Hepatocyte (in vitro differentiated cells): ENCODE measurements around the gene MED15. TPM values are rescaled to one million over a fixed set of nuclear protein-coding genes. Genes with fewer than 3 reads are reported as not detected.
"Not testable (repeated sequence)": the region's sequence is repeated elsewhere in the genome, so short reads cannot be mapped to it uniquely, and the experiment has no call there.

Source experiments
- DNase-seq: peaks from one replicate; pipeline ENCODE4 v3.0.0-alpha.2; 2016; ENCODE audit warnings: low spot score
- H2AFZ ChIP-seq: fragments of 200-600 bp; sonication (generic); 2 replicates; pipeline ENCODE4 v1.6.0; 2016; ENCODE audit warnings: antibody characterized with exemption, mild to moderate bottlenecking
- H3K27ac ChIP-seq: fragments of 200-600 bp; sonication (generic); 2 replicates; pipeline ENCODE4 v1.5.1; 2016; ENCODE audit warnings: mild to moderate bottlenecking
- H3K27me3 ChIP-seq: fragments of 200-600 bp; sonication (generic); 2 replicates; pipeline ENCODE4 v1.6.1; 2016
- H3K36me3 ChIP-seq: fragments of 200-600 bp; sonication (generic); replicated peaks from 2 replicates; pipeline ENCODE4 v1.5.1; 2016; ENCODE audit warnings: low read depth; ENCODE audit not compliant: insufficient read depth
- H3K4me1 ChIP-seq: fragments of 200-600 bp; sonication (generic); 2 replicates; pipeline ENCODE4 v1.5.1; 2016; ENCODE audit warnings: mild to moderate bottlenecking, moderate library complexity; ENCODE audit not compliant: insufficient read depth
- H3K4me2 ChIP-seq: fragments of 200-600 bp; sonication (generic); 2 replicates; pipeline ENCODE4 v1.6.0; 2016
- H3K4me3 ChIP-seq: fragments of 200-600 bp; sonication (generic); 2 replicates; pipeline ENCODE4 v1.5.1; 2016; ENCODE audit warnings: mild to moderate bottlenecking
- H3K79me2 ChIP-seq: fragments of 200-600 bp; sonication (generic); 2 replicates; pipeline ENCODE4 v1.6.0; 2017; ENCODE audit warnings: mild to moderate bottlenecking
- H3K9me2 ChIP-seq: fragments of 200-600 bp; sonication (generic); replicated peaks from 2 replicates; pipeline ENCODE4 v1.6.0; 2017; ENCODE audit warnings: mild to moderate bottlenecking; ENCODE audit not compliant: insufficient read depth
- H3K9me3 ChIP-seq: fragments of 200-600 bp; sonication (generic); 2 replicates; pipeline ENCODE4 v1.5.1; 2016; ENCODE audit warnings: low read depth, mild to moderate bottlenecking
- H4K20me1 ChIP-seq: fragments of 200-600 bp; sonication (generic); 2 replicates; pipeline ENCODE4 v1.6.0; 2016; ENCODE audit warnings: mild to moderate bottlenecking; ENCODE audit not compliant: insufficient read depth, poor library complexity, severe bottlenecking
- EZH2 ChIP-seq: fragments of 200-600 bp; sonication (generic); IDR thresholded peaks from 2 replicates; pipeline ENCODE4 v1.6.1; 2016; ENCODE audit warnings: antibody characterized with exemption, mild to moderate bottlenecking, borderline replicate concordance
- EZH2phosphoT487 ChIP-seq: fragments of 200-600 bp; sonication (generic); IDR thresholded peaks from one replicate; pipeline ENCODE4 v1.6.1; 2018; ENCODE audit warnings: antibody characterized with exemption, mild to moderate bottlenecking, low read depth, moderate library complexity; ENCODE audit not compliant: unreplicated experiment, severe bottlenecking
- WGBS: methylation state at CpG from one replicate; pipeline ENCODE4 v1.1.6; 2016; ENCODE audit warnings: low lambda C conversion rate; ENCODE audit errors: missing lambda C conversion rate; 5-methylcytosine and 5-hydroxymethylcytosine counted together
- polyA plus RNA-seq: library from polyadenylated mRNA; unstranded; fragments of >200 nt; fragmentation: Nextera tagmentation; extraction: Ambion mirVana; gene quantifications from 2 replicates; pipeline ENCODE4 v1.2.1, GENCODE V29; 2016
- total RNA-seq: library from RNA; depleted of rRNA; stranded (reverse); fragments of >200 nt; gene quantifications from 2 replicates; pipeline ENCODE4 v1.2.3, GENCODE V29; 2014
- TF ChIP-seq, protein P1 (sequence below): fragments of 200-600 bp; sonication (generic); IDR thresholded peaks from 2 replicates; pipeline ENCODE4 v1.5.1; 2016; ENCODE audit warnings: antibody characterized with exemption, mild to moderate bottlenecking; ENCODE audit not compliant: poor library complexity

MED15 gene
- total and polyA plus RNA-seq, 2 experiments from 2014 or later = 31.5 to 53.1 TPM

DNA sequence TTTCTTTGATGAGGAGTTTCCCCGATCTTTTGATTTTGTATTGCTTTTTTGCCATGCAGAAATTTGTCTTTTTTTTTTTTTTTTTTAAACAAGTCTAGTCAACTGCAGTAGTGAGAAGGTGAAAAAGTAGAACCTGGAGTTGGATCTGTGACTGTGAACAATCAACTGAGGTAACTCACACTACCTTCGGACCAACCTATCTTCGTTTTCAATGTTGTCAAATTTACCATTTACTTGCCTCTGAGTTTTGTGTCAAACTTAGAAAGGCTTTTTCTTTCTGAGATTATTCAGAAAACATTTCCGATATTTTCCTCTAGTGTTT lies 32.3 kb upstream of the MED15 start:
- 96% methylated on average over 4 of the region's 4 CpGs for WGBS
- Histone ChIP-seq H3K9me3 (no peaks in the 10 kb centered on the region), H3K27ac (no peak overlapping the region), H3K36me3 (no peaks in the 10 kb centered on the region), H3K79me2 (no peaks in the 10 kb centered on the region), H3K27me3 (no peaks in the 10 kb centered on the region), H3K9me2 (no peaks in the 10 kb centered on the region), H3K4me2 (no peak overlapping the region), H3K4me3 (no peak overlapping the region), H3K4me1 (no peaks in the 10 kb centered on the region), H2AFZ (no peak overlapping the region), H4K20me1 (no peaks in the 10 kb centered on the region)
- no peak for DNase-seq
- no peak for TF ChIP-seq EZH2phosphoT487
- TF ChIP-seq, protein P1, sequence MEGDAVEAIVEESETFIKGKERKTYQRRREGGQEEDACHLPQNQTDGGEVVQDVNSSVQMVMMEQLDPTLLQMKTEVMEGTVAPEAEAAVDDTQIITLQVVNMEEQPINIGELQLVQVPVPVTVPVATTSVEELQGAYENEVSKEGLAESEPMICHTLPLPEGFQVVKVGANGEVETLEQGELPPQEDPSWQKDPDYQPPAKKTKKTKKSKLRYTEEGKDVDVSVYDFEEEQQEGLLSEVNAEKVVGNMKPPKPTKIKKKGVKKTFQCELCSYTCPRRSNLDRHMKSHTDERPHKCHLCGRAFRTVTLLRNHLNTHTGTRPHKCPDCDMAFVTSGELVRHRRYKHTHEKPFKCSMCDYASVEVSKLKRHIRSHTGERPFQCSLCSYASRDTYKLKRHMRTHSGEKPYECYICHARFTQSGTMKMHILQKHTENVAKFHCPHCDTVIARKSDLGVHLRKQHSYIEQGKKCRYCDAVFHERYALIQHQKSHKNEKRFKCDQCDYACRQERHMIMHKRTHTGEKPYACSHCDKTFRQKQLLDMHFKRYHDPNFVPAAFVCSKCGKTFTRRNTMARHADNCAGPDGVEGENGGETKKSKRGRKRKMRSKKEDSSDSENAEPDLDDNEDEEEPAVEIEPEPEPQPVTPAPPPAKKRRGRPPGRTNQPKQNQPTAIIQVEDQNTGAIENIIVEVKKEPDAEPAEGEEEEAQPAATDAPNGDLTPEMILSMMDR = no peak
- no peak for TF ChIP-seq EZH2

DNA sequence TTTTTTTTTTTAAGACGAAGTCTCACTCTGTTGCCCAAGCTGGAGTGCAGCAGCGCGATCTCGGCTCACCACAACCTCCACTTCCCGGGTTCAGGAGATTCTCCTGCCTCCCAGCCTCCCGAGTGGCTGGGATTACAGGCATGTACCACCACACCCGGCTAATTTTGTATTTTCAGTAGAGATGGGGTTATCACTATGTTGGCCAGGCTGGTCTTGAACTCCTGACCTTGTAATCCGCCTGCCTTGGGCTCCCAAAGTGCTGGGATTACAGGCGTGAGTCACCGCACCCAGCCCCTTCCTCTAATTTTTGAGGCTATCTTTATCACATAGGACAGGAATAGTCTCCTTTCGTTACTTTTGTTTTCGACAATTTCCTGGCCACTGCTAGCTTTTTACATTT lies 31.8 kb upstream of the MED15 start:
- H3K79me2 ChIP-seq, H3K27me3 ChIP-seq, H3K27ac ChIP-seq, H3K9me3 ChIP-seq, H3K36me3 ChIP-seq, H3K4me3 ChIP-seq, H3K4me2 ChIP-seq, H3K4me1 ChIP-seq, H3K9me2 ChIP-seq, DNase-seq, H2AFZ ChIP-seq, H4K20me1 ChIP-seq: not testable (repeated sequence)
- 95% methylated on average over 12 of the region's 12 CpGs for WGBS

DNA sequence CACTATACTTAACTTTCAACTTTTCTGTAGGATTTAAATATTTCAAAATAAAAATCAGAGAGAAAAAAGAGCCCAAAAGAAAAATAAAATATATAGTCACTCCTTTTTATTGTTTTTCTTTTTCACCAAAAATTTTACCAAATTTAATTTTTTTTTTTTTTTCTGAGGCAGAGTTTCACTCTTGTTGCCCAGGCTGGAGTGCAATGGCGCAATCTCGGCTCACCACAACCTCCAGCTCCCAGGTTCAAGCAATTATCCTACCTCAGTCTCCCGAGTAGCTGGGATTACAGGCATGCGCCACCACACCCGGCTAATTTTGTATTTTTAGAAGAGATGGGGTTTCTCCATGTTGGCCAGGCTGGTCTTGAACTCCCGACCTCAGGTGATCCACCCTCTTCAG lies 29.4 kb upstream of the MED15 start:
- H3K4me3 ChIP-seq, H3K27me3 ChIP-seq, H3K9me2 ChIP-seq, H3K79me2 ChIP-seq, H3K4me1 ChIP-seq, H3K27ac ChIP-seq, H3K36me3 ChIP-seq, H4K20me1 ChIP-seq, H2AFZ ChIP-seq, DNase-seq, H3K9me3 ChIP-seq, H3K4me2 ChIP-seq: not testable (repeated sequence)
- WGBS = 94% methylated on average over 6 of the region's 6 CpGs

DNA sequence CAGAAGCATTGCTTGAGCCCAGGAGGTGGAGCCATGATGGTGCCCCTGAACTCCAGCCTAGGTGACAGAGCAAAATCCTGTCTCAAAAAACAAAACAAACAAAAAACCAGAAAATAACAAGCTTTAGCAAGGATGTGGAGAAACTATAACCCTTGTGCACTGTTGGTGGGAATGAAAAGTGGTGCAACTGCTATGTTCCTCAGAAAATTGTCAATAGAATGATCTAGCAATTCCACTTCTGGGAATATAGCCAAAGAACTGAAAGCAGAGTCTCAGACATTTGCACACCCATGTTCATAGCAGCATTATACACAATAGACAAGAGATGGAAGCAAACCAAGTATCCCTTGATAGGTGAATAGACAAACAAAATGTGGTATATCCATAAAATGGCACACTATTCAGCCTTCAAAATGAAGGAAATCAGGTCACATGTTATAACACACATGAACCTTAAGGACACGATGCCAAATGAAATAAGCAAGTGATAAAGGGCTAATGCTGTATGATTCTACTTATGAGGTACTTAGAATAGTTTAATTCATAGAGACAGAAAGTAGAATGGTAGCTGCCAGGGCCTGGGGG lies 27.7 kb upstream of the MED15 start:
- 97% methylated on average over 1 of the region's 1 CpG for WGBS
- TF ChIP-seq, protein P1 = no peak
- TF ChIP-seq EZH2 (no peak), EZH2phosphoT487 (no peak)
- no peak overlapping the region for H3K4me2 ChIP-seq

DNA sequence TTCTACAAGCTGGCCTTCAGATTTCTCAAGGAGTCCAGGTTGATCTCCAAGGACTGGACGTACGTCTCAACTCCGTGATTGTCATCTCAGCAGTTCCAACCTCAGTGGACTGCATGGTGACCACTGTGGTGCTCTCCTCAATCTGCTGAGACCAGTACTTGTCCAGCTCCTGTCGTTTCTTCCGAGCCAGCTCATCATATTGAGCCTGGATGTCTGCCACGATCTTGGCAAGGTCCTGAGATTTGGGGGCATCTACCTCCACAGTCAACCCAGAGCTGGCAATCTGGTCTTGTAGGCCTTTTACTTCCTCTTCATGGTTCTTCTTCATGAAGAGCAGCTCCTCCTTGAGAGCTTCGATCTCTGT lies 24.3 kb upstream of the MED15 start:
- not testable (repeated sequence) for H3K27ac ChIP-seq, DNase-seq, H2AFZ ChIP-seq, H3K4me2 ChIP-seq, H3K27me3 ChIP-seq, H3K9me2 ChIP-seq, H3K4me3 ChIP-seq, H3K4me1 ChIP-seq, H3K9me3 ChIP-seq, H4K20me1 ChIP-seq, H3K36me3 ChIP-seq
- WGBS = 96% methylated on average over 7 of the region's 7 CpGs
- peaks cover 14% of the 10 kb centered on the region for H3K79me2 ChIP-seq

More for the DNA sequence above, 27.7 kb upstream of the MED15 start:
- Histone ChIP-seq H3K79me2 (peaks cover 3% of the 10 kb centered on the region), H3K9me2 (no peaks in the 10 kb centered on the region), H3K4me3 (no peak overlapping the region), H2AFZ (no peak overlapping the region), H3K9me3 (no peaks in the 10 kb centered on the region), H3K36me3 (no peaks in the 10 kb centered on the region), H3K4me1 (no peaks in the 10 kb centered on the region), H3K27ac (no peak overlapping the region), H4K20me1 (no peaks in the 10 kb centered on the region), H3K27me3 (no peaks in the 10 kb centered on the region)
- no peak for DNase-seq
